Measurements from ENCODE around the gene KCNK15.

KCNK15 gene

GRCh38 chr20:44727039-44727438 is 18.6 kb upstream of the KCNK15 start:
- TF ChIP-seq POLR2A (IDR thresholded peaks at IDR 0.05; ENCODE audit: low read depth, low read length) (no peak), POLR2AphosphoS5 (IDR thresholded peaks at IDR 0.05; ENCODE audit: low read depth, low read length) (no peak), TAF1 (IDR thresholded peaks at IDR 0.05; ENCODE audit: borderline replicate concordance, low read depth, low read length) (no peak)
- DNase-seq (ENCODE audit: insufficient read length) (no peak), FAIRE-seq (no peak)

DNA sequence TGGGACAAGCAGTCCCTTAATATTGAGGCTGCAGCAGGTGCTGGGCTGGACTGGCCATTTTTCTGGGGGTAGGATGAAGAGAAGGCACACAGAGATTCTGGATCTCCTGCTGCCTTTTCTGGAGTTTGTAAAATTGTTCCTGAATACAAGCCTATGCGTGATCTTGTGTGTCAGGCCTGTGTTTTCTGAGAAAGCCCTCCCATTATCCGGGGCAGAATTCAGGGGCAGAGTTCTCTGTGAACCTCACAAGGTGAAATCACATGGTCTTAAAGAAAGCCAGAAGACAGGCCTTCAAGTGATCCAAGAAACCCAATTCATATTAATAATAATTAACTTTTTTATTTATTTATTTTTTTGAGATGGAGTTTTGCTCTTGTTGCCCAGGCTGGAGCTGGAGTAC is 18.0 kb upstream of the KCNK15 start:
- FAIRE-seq, result no peak
- no peak for TF ChIP-seq POLR2AphosphoS5 (IDR thresholded peaks at IDR 0.05; ENCODE audit: low read depth, low read length)
- no peak for TF ChIP-seq TAF1 (IDR thresholded peaks at IDR 0.05; ENCODE audit: borderline replicate concordance, low read depth, low read length)
- TF ChIP-seq POLR2A (IDR thresholded peaks at IDR 0.05; ENCODE audit: low read depth, low read length), result no peak
- DNase-seq (ENCODE audit: insufficient read length), result no peak

GRCh38 chr20:44728801-44729443 is 16.7 kb upstream of the KCNK15 start:
- TF ChIP-seq POLR2A (IDR thresholded peaks at IDR 0.05; ENCODE audit: low read depth, low read length) (no peak), POLR2AphosphoS5 (IDR thresholded peaks at IDR 0.05; ENCODE audit: low read depth, low read length) (no peak), TAF1 (IDR thresholded peaks at IDR 0.05; ENCODE audit: borderline replicate concordance, low read depth, low read length) (no peak)
- FAIRE-seq (no peak), DNase-seq (ENCODE audit: insufficient read length) (no peak)

DNA sequence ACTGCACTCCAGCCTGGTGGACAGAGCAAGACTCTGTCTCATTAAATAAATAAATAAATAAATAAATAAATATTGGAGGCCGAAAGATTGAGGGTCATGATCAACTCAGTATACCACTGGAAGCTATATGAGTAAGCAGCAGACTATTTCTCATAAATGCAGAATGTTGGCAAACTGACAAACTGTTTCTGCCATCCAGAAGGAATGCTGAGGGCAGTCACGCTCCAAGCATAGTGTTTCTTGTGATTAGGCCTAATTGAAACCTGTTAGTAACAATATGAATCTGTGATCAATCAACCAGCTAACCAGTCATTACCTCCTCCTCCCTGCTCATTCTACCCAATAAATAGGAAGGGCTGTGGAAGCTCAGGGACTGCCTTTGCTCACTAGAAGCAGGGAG is 15.2 kb upstream of the KCNK15 start:
- FAIRE-seq (no peak), DNase-seq (ENCODE audit: insufficient read length) (no peak)
- TF ChIP-seq TAF1 (IDR thresholded peaks at IDR 0.05; ENCODE audit: borderline replicate concordance, low read depth, low read length) (no peak), POLR2A (IDR thresholded peaks at IDR 0.05; ENCODE audit: low read depth, low read length) (no peak), POLR2AphosphoS5 (IDR thresholded peaks at IDR 0.05; ENCODE audit: low read depth, low read length) (no peak)

GRCh38 chr20:44731657-44732056 is 14.0 kb upstream of the KCNK15 start:
- no peak for FAIRE-seq
- TF ChIP-seq TAF1 (IDR thresholded peaks at IDR 0.05; ENCODE audit: borderline replicate concordance, low read depth, low read length), result no peak
- TF ChIP-seq POLR2AphosphoS5 (IDR thresholded peaks at IDR 0.05; ENCODE audit: low read depth, low read length), result no peak
- no peak for TF ChIP-seq POLR2A (IDR thresholded peaks at IDR 0.05; ENCODE audit: low read depth, low read length)
- no peak for DNase-seq (ENCODE audit: insufficient read length)

DNA sequence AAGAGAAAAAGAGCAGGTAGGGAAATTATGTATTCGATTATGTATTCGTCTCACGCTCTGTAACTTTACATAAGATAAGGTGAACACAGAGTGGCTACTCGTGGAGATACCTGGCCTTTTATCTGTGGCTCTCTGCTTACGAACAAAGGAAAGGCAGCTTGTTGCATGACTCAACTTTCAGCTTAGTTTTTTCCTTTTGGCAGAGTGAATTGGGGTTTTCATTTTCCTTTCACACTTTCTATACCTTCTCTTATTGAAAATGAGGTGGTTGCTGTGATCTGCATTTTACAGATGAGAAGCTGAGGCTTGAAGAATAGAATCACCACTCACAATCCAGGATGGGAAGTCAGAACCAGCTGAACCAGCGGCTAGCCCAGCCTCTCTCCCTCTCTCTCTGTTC is 13.3 kb upstream of the KCNK15 start:
- TF ChIP-seq POLR2AphosphoS5 (IDR thresholded peaks at IDR 0.05; ENCODE audit: low read depth, low read length) (no peak), TAF1 (IDR thresholded peaks at IDR 0.05; ENCODE audit: borderline replicate concordance, low read depth, low read length) (no peak), POLR2A (IDR thresholded peaks at IDR 0.05; ENCODE audit: low read depth, low read length) (no peak)
- DNase-seq (ENCODE audit: insufficient read length), result no peak
- FAIRE-seq, result no peak

GRCh38 chr20:44733341-44734069 is 12.2 kb upstream of the KCNK15 start:
- DNase-seq (ENCODE audit: insufficient read length) (peak; percentile 50), FAIRE-seq (no peak)
- TF ChIP-seq POLR2A (IDR thresholded peaks at IDR 0.05; ENCODE audit: low read depth, low read length) (no peak), POLR2AphosphoS5 (IDR thresholded peaks at IDR 0.05; ENCODE audit: low read depth, low read length) (no peak), TAF1 (IDR thresholded peaks at IDR 0.05; ENCODE audit: borderline replicate concordance, low read depth, low read length) (no peak)

- FAIRE-seq (no peak), DNase-seq (ENCODE audit: insufficient read length) (no peak)
- TF ChIP-seq TAF1 (IDR thresholded peaks at IDR 0.05; ENCODE audit: borderline replicate concordance, low read depth, low read length) (no peak), POLR2A (IDR thresholded peaks at IDR 0.05; ENCODE audit: low read depth, low read length) (no peak), POLR2AphosphoS5 (IDR thresholded peaks at IDR 0.05; ENCODE audit: low read depth, low read length) (no peak)
Observed at GRCh38 chr20:44734938-44735337, 10.7 kb upstream of the KCNK15 start.

GRCh38 chr20:44735816-44736169 is 9.9 kb upstream of the KCNK15 start:
- DNase-seq (ENCODE audit: insufficient read length) (no peak), FAIRE-seq (no peak)
- TF ChIP-seq POLR2AphosphoS5 (IDR thresholded peaks at IDR 0.05; ENCODE audit: low read depth, low read length) (no peak), POLR2A (IDR thresholded peaks at IDR 0.05; ENCODE audit: low read depth, low read length) (no peak), TAF1 (IDR thresholded peaks at IDR 0.05; ENCODE audit: borderline replicate concordance, low read depth, low read length) (no peak)

DNA sequence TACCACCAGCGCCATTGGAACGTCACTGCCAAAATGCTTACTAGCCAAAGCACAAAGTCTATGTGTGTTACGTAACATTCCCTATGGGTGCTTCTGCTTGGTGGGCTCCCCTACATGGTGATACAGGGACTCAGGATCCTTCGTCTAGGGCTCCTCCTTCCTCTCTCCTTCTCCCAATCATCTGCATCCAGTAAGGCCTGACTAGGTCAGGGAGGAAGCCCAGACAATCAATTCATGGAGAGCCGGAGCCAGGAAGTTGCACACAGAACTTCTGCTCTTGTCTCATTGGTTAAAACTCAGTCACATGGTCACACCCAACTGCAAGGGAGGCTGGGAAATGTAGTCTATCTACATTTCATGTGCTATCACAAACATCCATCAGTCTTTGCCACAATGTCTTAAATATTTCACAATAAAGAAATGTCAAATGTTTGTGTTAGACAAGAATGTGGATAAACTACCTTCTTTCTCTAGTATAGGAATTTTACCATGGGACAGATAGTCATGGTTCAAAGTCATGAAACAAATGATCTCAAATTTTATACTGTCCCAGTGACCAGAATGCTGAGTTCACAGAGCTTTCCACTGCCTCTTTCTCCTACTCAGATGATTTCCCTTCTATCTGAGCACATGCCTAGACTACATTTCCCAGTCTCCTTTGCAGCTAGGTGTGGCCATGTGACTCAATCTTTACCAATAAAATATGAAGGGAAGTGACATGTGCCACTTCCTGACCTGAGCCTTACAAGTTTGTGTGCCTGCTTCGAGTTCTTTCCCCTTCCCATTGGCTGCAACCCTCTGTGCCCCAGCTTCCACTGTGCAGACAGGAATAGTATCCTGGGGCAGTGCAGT is 9.3 kb upstream of the KCNK15 start:
- TF ChIP-seq TAF1 (IDR thresholded peaks at IDR 0.05; ENCODE audit: borderline replicate concordance, low read depth, low read length), result no peak
- no peak for TF ChIP-seq POLR2AphosphoS5 (IDR thresholded peaks at IDR 0.05; ENCODE audit: low read depth, low read length)
- TF ChIP-seq POLR2A (IDR thresholded peaks at IDR 0.05; ENCODE audit: low read depth, low read length), result no peak
- no peak for FAIRE-seq
- DNase-seq (ENCODE audit: insufficient read length), result no peak

DNA sequence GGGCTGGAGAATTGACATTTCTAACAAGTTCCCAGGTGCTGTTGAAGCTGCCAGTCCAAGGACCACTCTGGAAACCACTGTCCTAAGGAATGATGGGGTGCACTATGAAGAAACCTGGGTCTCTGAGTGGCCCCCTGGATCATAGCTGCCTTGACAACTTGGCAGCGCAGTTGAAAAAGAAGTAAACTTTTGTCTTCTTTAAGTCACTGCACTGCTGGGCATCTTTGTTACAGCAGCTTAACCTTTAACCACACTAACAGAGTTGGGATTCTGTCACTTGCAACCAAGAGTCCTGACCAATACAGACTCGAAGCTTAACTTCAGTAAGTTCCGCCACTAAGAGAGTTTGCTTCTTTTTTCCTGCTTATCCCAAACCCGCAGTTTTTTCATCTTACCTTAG is 8.5 kb upstream of the KCNK15 start:
- TF ChIP-seq POLR2AphosphoS5 (IDR thresholded peaks at IDR 0.05; ENCODE audit: low read depth, low read length) (no peak), POLR2A (IDR thresholded peaks at IDR 0.05; ENCODE audit: low read depth, low read length) (no peak)
- DNase-seq (ENCODE audit: insufficient read length), result no peak
- FAIRE-seq, result no peak

All from GM12892 (cell line).